Ishikawa (cell line): ENCODE measurements around the gene DEPDC1B.

Experiments
- CEBPB ChIP-seq: IDR thresholded peaks from 2 replicates; pipeline ENCODE4 v1.6.1; 2012
- CREB1 ChIP-seq: IDR thresholded peaks from 2 replicates; pipeline ENCODE4 v1.6.1; 2012; ENCODE audit warnings: low read depth
- EP300 ChIP-seq: IDR thresholded peaks from 2 replicates; pipeline ENCODE4 v1.6.1; 2012; ENCODE audit warnings: borderline replicate concordance
- FOXM1 ChIP-seq: IDR thresholded peaks from 2 replicates; pipeline ENCODE4 v1.6.1; 2012; ENCODE audit warnings: low read depth, borderline replicate concordance
- MAX ChIP-seq: IDR thresholded peaks from 2 replicates; pipeline ENCODE4 v1.6.1; 2012
- NFIC ChIP-seq: IDR thresholded peaks from 2 replicates; pipeline ENCODE4 v1.6.1; 2012
- RAD21 ChIP-seq: IDR thresholded peaks from 2 replicates; pipeline ENCODE4 v1.6.1; 2012; ENCODE audit warnings: low read depth
- REST ChIP-seq: IDR thresholded peaks from 2 replicates; pipeline ENCODE4 v1.6.1; 2012; ENCODE audit warnings: low read depth, mild to moderate bottlenecking
- TAF1 ChIP-seq: IDR thresholded peaks from 2 replicates; pipeline ENCODE4 v1.6.1; 2012; ENCODE audit warnings: low read depth, mild to moderate bottlenecking
- TCF12 ChIP-seq: IDR thresholded peaks from 2 replicates; pipeline ENCODE4 v1.6.1; 2012; ENCODE audit warnings: low read depth
- TEAD4 ChIP-seq: IDR thresholded peaks from 2 replicates; pipeline ENCODE4 v1.6.1; 2012
- YY1 ChIP-seq: IDR thresholded peaks from 2 replicates; pipeline ENCODE4 v1.6.1; 2012; ENCODE audit warnings: low read depth
- ZBTB7A ChIP-seq: IDR thresholded peaks from 2 replicates; pipeline ENCODE4 v1.6.1; 2012; ENCODE audit warnings: low read depth
- TF ChIP-seq, protein P1 (sequence below): IDR thresholded peaks from 2 replicates; pipeline ENCODE4 v1.6.1; 2012

The DEPDC1B gene

DNA sequence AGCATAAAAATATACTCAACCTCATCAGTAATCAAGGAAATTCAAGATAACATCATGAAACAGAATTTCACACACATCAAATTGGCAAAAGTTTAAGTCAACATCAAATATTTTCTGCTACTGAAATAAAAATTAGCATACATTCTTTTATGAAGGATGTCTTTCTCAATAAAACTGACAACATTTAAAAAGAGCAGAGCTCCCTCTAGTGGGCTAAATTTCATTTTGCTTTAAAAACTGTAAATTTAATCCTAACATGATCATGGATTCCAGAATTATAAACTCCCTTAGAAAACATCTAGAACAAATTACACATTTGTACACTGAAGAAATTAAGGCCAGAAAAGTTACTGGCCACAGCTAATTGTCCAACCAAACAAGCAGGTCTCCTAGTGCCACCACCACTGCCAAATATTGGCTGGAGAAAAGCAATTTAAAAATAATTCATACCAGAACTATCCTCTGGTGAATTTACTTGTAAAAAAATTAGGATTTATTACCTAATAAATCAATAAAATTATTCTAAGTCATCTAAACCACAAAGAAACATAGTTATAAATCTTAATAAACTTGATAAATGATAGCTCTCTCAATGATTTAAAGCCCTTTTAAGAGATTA lies 31.2 kb downstream of the DEPDC1B start:
- peak; percentile 32; the same call in 1 of the 2 replicates for TF ChIP-seq RAD21
- TF ChIP-seq YY1 = no peak

DNA sequence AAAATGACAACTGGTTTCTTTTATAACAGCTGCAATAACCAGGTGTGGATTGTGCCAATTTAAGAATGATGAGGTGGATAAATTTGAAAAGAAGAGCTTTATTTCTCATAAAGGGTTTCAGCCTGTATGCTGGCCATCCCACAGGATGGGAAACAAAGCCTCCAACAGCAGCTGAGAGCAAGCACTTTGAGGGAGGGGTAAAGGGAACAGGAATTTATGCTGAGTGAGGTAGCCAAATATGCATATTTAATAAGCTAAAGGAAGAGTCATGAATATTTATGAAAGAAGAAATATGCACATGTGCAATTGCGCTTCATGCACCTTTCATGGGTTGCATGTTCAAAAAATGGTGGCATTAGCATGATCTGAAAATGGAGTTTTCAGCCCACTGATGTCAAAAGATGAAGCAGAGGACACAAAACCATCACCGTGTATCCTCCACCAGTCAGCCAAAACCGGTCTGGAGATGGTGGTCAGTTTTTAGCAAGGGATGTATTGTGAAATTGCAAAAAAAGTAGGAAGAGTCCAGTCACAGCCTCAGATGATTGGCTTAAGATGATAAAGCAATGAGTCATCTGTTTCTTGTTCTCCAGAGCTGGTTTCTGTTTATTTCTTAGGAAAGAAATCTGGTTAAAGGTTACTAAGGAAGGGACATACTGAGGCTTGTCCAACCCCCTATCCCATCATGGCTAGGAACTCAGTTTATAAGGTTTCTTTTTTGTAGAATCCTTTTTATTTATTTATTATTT lies 47.9 kb downstream of the DEPDC1B start:
- TF ChIP-seq, protein P1, sequence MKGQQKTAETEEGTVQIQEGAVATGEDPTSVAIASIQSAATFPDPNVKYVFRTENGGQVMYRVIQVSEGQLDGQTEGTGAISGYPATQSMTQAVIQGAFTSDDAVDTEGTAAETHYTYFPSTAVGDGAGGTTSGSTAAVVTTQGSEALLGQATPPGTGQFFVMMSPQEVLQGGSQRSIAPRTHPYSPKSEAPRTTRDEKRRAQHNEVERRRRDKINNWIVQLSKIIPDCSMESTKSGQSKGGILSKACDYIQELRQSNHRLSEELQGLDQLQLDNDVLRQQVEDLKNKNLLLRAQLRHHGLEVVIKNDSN = no peak
- no peak for TF ChIP-seq YY1
- no peak for TF ChIP-seq TAF1
- no peak for TF ChIP-seq ZBTB7A
- TF ChIP-seq NFIC = no peak
- no peak for TF ChIP-seq FOXM1
- TF ChIP-seq TEAD4 = no peak
- TF ChIP-seq CREB1 = no peak
- TF ChIP-seq EP300 = no peak

DNA sequence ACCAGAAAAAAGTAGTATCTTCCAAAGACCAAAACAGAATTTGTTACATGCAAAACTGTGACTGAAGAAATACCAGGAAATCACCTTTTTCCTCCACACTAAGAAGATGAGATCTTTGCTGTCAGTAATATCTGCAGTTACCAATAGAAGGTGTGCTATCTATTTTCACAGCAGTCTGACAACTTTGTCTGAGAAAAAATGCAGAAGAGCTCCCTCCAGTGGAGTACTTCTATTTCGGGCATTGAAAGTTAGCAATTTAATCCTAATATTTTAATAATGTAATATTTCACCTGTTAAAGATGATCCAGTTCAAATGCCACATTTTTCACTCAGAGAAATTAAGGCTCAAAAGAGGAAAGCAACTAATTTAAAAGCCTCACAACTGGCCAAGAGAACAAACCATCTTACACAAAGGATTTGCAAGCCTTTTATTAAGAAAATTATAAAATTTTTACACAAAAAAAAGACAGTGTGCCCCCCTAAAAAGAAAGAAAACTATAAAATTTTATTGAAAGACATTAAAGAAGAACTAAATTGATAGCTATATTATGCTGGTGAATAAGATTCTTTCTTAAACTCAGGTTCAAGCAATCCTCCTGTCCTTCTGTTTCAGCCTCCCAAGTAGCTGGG lies 50.6 kb downstream of the DEPDC1B start:
- TF ChIP-seq RAD21 = peak; percentile 42
- TF ChIP-seq REST = no peak

- TF ChIP-seq REST (no peak), CREB1 (no peak), MAX (no peak)
These were observed 51.8 kb downstream of the DEPDC1B start for GRCh38 chr5:60648175-60648574.

- TF ChIP-seq RAD21 = no peak
- TF ChIP-seq TCF12 = no peak
- TF ChIP-seq ZBTB7A = no peak
- no peak for TF ChIP-seq CREB1
- no peak for TF ChIP-seq TAF1
- TF ChIP-seq, protein P1 = no peak
- TF ChIP-seq NFIC = no peak
- no peak for TF ChIP-seq FOXM1
These were observed 59.1 kb downstream of the DEPDC1B start for GRCh38 chr5:60640901-60641300.

- no peak for TF ChIP-seq CEBPB
- TF ChIP-seq FOXM1 = no peak
These were observed 60.4 kb downstream of the DEPDC1B start for GRCh38 chr5:60639544-60639943.

- TF ChIP-seq TAF1 = no peak
- TF ChIP-seq TCF12 = no peak
These were observed 61.7 kb downstream of the DEPDC1B start for GRCh38 chr5:60638300-60638699.
